IPS-NIHi11 (cell line): Measurements from ENCODE around the gene RMRP.
"Not testable (repeated sequence)": the region's sequence is repeated elsewhere in the genome, so short reads cannot be mapped to it uniquely, and the experiment has no call there.

Source experiments
- DNase-seq: peaks from one replicate; pipeline ENCODE4 v3.0.0; 2012; ENCODE audit warnings: mixed read lengths, low spot score

Gene RMRP

GRCh38 chr9:35664531-35665470, 7.0 kb upstream of the RMRP start, which contains the start of gene ARHGEF39:
TSS of gene ARHGEF39 (minus strand) at chr9:35665195. CDS start at chr9:35665169, 26 bp downstream.
- DNase-seq: peak; percentile 96

DNA sequence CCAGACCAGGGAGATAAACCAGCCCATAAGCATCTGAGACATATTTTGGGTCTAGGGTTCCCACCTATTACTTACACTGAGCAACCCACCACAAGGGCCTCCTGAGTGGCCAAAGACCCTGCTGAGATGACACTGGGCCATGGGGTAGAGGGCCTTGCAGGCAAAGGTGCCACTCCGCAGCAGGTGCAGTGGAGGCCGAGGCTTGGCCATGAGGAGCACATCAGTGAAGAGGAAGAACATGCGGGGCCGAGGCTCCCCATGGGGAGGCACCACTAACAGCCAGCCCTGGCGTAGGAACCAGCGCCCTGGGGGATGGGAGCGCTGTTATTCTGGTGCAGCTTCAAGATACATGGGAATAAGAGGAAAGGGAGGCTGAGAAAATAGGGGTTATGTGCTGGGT, 4.6 kb upstream of the RMRP start:
- DNase-seq: no peak

DNA sequence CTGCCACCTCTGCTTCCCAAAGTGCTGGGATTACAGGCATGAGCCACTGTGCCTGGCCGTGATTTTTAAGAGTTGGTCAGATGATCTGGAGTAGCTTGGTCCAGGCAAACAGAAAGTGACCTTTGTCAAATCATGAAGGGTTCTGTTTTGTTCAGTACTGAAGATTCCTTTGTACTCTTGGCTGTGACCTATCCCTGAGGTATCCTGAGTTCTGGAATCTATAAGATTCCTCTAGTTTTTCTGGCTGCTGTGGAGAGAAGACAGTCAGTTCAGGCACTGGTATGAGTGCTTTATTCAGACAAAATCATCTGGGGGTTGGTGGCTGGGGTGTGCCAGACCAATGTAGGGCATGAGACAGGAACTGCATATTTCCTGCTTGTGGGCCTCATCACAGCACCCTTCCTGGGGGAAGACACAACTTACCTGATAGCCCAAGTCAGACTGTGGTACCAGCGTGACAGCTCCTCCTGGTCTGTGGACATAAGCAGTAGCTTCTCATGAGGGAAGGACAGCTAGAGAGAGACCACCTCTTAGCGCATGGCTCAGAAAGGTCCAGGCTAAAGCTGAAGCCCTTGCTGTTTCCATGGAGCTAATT, 4.0 kb upstream of the RMRP start:
- no peak for DNase-seq

DNA sequence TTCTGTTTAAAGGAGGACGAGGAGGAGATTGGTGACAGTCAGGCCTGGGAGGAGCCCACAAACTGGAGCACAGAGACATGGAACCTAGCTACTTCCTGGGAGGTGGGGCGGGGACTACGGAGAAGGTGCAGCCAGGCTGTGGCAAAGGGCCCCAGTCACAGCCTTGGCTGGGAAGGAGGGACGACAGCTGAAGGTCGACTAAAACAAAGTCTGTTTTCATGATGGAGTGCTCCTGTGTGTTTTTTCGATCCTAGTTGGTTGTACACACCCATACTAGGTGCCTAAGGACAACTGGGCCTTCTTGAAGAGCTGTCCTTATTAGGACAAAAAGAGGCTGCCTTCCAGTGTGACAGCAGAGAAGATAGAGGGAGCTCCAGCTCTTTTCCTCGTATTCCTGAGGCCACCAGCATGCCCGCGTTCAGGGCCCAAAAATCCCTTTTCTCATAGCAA, 3.2 kb upstream of the RMRP start:
- no peak for DNase-seq

DNA sequence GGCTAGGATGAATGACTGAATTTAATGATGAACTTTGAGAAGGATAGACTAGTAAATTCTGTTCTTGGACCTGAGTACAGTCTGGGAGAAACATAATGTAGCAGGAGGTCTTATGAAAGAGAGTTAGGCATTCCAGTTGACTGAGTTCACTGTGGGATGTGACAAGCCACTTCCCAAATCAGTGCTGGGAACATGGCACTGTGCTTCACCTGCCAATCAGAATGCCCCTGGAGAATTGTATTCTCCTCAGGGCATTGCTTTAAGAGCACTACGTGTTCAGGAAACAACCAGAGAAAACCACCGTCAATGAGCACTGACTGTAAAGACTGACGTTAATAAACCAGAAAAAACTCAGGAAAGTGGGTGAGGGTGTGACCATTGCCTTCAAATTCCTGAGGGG, 1.5 kb upstream of the RMRP start:
- DNase-seq: no peak

DNA sequence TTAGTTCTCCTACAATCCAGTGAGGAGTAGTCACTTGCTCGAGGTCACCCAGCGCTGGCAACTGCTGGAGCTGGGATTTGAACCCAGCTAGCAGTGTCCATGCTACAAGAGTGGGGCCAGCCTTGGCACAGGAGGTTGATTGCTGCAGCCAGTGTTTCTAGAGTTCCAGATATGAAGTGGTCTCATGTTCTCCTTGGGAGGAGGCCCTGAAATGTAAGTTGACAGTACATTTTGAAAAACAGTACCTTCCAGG, 1.1 kb upstream of the RMRP start:
- no peak for DNase-seq

DNA sequence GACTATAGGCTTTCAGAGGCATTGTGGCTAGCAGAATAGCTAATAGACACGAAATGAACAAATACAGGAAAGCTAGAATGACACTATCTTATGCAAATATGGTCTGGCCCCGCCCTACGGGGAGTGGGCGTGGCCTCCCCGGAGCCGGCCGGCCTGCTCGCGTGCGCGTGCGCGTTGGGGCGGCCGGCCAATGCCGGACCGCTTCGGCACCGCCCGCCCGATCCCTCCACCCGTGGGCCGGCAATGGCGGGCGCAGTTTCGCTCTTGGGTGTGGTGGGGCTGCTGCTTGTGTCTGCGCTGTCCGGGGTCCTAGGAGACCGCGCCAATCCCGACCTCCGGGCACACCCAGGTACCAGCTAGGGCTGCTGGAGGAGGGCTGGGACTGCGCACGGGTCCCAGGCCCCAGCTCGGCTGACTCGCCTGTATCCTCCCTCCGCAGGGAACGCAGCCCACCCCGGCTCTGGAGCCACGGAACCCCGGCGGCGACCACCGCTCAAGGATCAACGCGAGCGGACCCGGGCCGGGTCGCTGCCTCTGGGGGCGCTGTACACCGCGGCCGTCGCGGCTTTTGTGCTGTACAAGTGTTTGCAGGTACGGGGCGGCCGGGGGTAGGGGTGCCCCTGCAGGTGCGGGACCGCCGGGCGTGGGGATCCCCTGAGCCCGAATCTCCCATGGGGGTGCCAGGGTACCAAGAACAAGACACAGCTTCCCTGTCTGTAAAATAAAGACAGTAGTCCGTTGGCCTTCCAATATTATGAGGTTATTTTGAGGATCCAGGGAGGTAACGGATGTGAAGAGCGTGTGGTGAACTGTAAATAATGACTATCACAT, 533 bp upstream of the RMRP start, which contains the start of gene CCDC107:
Gene CCDC107, plus strand, starts transcription at position 156 of the 831 bp plus-strand sequence. Its CDS starts 88 bp downstream, at position 244.
- DNase-seq: peak; percentile 92

GRCh38 chr9:35656831-35657545, 831 bp downstream of the RMRP start:
- no peak for DNase-seq

GRCh38 chr9:35656348-35656747, 1.5 kb downstream of the RMRP start:
- no peak for DNase-seq

- no peak for DNase-seq
Measured at GRCh38 chr9:35653611-35654010, 4.2 kb downstream of the RMRP start.

DNA sequence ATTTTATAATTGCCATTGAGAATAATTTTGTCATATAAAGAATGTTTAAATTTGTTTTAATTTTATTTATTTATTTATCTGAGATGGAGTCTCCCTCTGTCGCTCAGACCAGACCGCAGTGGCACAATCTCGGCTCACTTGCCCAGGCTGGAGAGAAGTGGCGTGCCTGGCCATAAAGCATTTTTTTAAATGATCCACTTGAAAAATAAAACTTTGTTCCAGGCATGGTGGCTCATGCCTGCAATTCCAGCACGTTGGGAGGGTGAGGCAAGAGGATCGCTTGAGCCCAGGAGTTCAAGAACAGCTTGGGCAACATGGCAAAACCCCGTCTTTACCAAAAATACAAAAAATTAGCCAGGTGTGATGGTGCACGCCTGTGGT, 5.0 kb downstream of the RMRP start:
- no peak for DNase-seq

DNA sequence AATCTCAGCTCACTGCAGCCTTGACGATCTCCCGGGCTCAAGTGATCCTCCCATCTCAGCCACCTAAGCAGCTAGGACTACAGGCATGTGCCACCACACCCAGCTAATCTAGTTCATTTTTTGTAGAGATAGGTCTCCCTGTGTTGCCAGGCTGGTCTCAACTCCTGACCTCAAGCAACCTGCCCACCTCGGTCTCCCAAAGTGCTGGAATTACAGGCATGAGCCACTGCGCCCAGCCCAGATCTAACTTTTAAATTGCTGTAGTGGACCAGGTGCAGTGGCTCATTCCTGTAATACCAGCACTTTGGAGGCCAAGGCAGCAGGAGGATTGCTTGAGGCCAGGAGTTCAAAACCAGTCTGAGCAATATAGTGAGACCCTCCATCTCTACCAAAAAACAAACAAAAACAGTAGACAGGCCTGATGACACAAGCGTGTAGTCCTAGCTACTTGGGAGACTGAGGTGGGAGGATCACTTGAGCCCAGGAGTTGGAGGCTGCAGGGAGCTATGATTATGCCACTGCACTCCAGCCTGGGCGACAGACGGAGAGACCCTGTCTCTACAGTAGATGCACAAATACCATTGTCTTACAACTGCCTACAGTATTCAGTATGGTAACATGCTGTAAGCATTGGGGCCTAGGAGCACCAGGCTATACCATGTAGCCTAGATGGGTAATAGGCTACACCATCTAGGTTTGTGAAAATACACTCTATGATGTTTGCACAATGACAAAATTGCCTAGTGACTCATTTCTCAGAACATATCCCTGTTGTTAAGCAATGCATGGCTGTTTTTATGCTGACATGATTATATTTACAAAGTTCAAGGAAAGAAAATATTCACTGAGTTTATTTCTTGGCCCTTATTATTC, 5.6 kb downstream of the RMRP start:
- no peak for DNase-seq

GRCh38 chr9:35650341-35651158, 7.3 kb downstream of the RMRP start, which contains the start of gene SIT1:
TSS of gene SIT1 (minus strand) at chr9:35650931. CDS start at chr9:35650853, 78 bp downstream.
- DNase-seq: no peak

GRCh38 chr9:35649431-35650340, 8.1 kb downstream of the RMRP start:
- no peak for DNase-seq

DNA sequence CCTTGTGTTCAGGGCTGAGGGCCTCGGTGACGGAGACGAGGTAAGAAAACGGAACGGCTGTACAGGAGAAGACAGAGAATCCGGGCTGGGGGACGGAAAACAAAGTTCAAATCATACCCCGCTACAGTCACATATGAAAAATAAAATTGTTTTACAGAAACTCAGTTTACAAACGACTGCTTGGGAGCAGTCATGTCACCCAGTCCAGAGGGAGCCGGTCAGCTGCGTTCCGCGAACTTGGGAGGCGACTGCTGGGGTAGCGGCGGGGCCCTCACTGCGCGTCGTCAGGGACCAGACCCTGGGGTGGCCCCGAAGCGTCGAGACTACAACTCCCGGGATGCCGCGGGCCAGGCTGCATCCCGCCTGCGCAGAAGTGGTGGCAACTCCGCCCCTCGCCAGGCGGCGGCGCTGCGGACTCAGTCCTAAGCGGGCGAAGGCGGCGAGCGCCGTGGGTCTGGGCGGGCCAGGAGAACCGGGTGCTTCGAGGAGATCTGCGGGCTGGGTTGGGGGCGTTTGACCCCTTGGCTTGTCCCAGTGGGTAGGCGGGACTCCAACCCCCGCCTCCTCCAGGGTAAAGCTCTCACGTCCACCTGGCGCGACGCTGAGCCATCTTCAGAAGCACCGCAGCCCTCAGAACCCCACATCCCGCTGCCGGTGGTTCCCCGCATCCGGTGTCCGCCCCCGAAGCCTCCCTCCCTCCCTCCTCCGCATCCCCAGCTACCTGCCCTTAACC, 11.1 kb downstream of the RMRP start:
- DNase-seq: peak; percentile 97

- DNase-seq: peak; percentile 81
Measured at GRCh38 chr9:35646153-35646532, 11.7 kb downstream of the RMRP start.

DNA sequence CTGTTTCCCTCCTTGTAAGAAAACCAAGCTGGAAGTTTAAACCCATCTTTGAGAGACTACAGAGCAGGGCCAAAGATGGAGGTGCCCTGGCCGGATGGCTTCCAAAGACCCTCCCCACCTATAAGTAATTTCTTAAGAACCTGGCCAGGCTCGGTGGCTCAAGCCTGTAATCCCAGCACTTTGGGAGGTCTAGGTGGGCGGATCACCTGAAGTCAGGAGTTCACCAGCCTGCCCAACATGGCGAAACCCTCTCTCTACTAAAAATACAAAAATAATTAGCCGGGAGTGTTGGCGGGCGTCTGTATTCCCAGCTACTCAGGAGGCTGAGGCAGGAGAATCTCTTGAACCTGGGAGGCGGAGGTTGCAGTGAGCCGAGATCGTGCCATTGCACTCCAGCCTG, 12.1 kb downstream of the RMRP start:
- not testable (repeated sequence) for DNase-seq

- no peak for DNase-seq
Measured at GRCh38 chr9:35643046-35643445, 14.8 kb downstream of the RMRP start.
